Measurements from ENCODE around the gene MAL.

GRCh38 chr2:95034221-95034620 is 8.7 kb downstream of the MAL start:
- TF ChIP-seq POLR2A (IDR thresholded peaks at IDR 0.05) = no peak
- no peak for TF ChIP-seq CTCF (IDR thresholded peaks at IDR 0.05)

Data from prostate gland (tissue), 2 donors.